GM19452 (cell line): ENCODE data around the gene GCC1.

Experiments
- ATAC-seq: cut with Tn5 transposase; IDR thresholded peaks from one replicate; pipeline ENCODE4 v1.9.1; 2021; ENCODE audit not compliant: unreplicated experiment

GCC1 gene

DNA sequence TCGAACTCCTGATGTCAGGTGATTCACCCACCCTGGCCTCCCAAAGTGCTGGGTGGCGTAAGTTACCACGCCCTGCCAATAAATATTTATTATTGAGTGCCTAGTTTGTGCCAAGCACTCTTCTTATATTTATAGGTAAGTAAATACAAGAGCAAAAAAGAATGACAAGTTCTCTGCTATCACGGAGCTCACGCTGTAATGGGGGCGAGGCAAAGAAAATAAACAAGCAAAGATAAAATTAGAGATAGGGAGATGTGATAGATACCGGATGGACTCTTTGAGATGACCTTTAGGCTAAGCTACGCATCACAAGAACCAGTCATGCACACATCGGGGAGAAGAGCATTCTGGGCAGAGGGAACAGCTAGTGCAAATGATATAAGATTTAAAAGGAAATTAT is 46.3 kb downstream of the GCC1 start:
- no peak for ATAC-seq

DNA sequence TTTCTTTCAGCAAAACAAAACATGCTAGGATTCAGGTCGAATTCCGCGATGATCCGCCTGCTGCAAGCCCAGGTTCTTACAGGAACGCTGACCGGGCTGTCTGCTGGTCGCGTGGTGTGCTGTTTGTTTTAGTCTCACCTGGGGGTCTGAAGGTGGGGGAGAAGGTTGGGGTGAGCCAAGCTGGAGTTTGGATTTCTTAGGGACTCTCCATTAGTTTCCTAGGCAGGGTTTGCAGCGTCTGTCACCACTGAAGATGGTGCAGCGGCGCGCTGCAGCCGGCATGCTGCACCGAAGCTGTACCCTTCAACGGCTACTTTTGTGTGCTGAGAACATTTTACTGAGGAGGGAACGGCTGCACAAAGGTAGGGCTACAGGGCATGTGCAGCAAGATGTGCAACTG is 48.7 kb downstream of the GCC1 start:
- ATAC-seq, result no peak

DNA sequence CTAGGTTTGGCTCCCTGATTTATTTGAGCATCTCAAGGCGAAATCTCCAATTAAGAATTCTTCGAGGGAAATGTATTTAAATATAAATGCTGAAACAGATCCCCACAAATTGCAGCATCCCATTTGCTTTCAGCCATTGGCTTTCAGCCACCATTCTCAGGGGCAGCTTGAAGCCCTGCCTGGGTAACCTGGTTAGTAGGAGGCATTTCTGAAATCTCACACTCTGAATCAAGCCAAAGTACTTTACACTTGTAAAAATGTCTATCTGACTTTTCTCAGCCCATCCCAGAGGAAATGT is 49.1 kb downstream of the GCC1 start:
- no peak for ATAC-seq

DNA sequence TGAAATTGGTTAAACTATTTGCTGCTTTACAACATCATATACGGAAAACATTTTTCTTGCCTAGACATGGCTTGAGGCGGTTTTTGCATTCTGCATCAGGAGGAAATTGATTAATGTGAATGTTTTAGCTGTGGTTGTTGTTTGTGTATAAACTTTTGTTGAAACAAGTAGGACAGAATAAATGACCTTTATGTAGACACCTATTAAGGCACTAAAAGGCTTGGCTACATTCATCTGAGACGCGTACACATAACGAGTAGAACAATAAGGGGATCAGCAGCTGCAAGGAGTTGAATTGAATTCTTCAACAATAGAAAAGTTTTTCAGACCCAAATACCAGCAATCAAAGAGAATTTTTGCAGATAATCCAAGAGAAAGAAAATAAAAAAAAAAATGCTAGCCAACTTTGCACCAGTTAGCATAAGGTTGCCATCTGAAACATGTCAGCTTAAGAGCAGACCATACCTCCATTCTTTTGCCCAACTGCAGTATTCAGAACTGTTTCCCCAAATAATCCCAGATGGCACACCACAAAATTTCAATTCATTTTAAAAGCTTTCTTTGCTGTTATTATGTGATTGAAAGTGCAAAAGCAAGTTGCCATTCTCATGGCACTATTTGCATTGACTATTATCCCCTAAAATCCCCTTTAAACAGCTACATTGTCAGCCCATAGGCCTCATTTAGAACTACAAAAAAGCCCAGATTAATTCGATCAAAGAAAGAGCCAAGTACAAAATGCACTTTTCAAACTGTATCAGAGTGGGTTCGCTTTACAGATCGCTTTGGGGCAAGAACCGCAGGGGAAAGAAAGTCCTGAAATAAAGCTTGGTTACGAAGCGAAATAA is 49.6 kb downstream of the GCC1 start:
- ATAC-seq, result no peak

DNA sequence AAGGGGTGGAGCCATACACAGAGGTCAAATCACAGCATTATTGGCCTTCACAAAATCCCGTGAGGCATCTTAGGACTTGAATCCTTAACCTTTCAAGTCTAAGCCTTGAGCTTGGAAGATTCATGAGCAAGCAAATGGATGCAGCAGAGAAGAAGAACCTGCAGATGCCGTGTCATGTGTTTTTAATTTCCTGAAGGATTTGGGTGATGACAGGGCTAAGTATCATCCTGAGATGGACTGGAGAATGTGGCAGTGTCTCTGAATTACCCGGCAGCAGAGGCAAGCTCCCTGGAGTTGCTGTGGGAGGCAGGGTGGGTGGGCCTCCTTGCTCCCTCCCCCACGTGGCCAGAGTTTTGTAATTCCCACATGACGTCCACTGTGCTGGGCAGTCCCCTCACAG is 50.8 kb downstream of the GCC1 start:
- no peak for ATAC-seq

DNA sequence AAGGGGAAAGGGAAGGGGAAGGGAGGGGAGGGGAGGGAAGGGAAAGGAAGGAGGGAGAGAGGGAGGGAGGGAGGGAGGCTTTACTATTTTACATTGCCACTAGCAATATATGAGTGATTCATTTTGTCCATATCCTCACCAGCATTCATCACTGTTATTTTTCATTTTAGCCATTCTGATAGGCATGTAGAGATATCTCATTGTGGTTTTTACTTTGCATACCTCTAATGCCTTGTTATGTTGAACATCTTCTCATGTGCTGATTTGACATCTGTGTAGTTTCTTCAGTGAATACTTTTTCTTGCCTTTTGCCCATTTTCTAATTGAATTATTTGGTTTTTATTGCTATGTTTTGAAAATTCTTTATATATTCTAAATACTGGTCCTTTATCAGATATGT is 52.7 kb downstream of the GCC1 start:
- ATAC-seq, result no peak

DNA sequence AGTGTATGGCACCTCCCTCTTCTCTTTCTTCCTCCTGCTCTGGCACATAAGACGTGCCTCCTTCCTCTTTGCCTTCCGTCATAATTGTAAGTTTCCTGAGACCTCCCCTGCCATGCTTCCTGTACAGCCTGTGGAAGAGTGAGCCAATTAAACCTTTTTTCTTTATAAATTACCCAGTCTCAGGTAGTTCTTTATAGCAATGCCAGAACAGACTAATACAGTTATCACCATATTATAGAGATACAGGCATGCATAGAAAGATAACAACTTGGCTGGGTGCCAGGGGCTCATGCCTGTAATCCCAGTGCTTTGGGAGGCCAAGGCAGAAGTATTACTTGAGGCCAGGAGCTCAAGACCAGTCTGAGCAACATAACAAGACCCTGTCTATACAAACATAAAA is 53.2 kb downstream of the GCC1 start:
- no peak for ATAC-seq
